Keratinocyte (primary cell): Measurements from ENCODE around the gene KCNQ1OT1.

Experiments
- EZH2 ChIP-seq: IDR thresholded peaks from one replicate; pipeline ENCODE4 v1.6.1; 2012; ENCODE audit warnings: inconsistent platforms, mild to moderate bottlenecking, low read length, moderate library complexity
- TF ChIP-seq, protein P1 (sequence below), 3 experiments: IDR thresholded peaks in 1 of 3; conservative IDR thresholded peaks in 1 of 3; optimal IDR thresholded peaks in 1 of 3; 2 replicates in 2 of 3; 3 replicates in 1 of 3; pipeline versions ENCODE3 to v1.5.1; 2011; ENCODE audit warnings: low read length in 3 of 3, mild to moderate bottlenecking in 3 of 3, moderate library complexity in 2 of 3, control low read depth in 1 of 3, inconsistent platforms in 1 of 3; ENCODE audit not compliant: insufficient read depth in 2 of 3; ENCODE audit errors: extremely low read depth in 1 of 3

DNA sequence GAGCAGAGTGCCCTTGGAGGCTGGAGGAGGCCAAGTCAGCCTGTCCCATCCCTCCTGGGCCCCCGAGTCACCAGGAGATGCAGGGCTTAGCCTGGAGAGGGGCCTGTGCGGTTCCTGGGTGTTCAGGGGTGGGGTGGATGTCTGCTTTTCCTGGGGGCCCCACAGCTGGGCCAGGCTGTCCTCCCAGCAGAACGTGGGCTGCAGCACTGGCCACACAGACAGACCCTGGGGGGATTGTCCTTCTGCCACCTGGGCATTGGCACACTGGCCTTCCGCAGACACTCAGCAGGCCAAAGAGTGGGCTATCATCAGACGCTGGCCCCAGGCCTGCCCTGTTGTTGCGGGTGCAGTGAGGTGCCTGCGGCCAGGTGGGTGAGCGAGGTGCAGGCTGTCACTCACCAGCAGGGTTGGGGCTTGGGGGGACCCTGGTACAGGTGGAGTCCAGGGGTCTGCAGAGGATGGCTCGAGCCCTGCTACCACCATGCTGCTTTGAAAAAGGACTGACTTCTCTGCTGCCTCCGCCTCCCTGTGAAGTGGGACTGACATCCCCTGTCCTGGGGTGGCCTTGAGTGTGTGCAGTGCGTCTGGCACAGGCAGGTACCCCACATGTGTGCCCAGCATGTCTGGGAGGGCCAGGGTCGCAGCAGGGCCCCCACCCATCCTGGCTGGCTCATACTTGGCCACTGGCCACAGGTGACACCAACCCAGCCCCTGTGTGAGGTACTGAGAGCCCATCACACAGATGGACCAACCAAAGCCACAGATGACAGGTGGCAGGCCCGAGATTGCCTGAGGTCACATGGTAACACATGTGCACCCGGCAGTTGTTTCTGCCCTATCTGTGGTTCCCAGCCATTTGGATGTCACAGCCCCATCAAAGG lies 39.0 kb upstream of the KCNQ1OT1 start:
- TF ChIP-seq, protein P1, sequence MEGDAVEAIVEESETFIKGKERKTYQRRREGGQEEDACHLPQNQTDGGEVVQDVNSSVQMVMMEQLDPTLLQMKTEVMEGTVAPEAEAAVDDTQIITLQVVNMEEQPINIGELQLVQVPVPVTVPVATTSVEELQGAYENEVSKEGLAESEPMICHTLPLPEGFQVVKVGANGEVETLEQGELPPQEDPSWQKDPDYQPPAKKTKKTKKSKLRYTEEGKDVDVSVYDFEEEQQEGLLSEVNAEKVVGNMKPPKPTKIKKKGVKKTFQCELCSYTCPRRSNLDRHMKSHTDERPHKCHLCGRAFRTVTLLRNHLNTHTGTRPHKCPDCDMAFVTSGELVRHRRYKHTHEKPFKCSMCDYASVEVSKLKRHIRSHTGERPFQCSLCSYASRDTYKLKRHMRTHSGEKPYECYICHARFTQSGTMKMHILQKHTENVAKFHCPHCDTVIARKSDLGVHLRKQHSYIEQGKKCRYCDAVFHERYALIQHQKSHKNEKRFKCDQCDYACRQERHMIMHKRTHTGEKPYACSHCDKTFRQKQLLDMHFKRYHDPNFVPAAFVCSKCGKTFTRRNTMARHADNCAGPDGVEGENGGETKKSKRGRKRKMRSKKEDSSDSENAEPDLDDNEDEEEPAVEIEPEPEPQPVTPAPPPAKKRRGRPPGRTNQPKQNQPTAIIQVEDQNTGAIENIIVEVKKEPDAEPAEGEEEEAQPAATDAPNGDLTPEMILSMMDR (optimal IDR thresholded peaks at IDR 0.05 in 1 of 3, IDR thresholded peaks at IDR 0.05 in 1 of 3, conservative IDR thresholded peaks at IDR 0.05 in 1 of 3; ENCODE audit: extremely low read depth in 1 of 3, insufficient read depth in 2 of 3, low read length in 3 of 3) = no peak
- no peak for TF ChIP-seq EZH2
